ENCODE data around the gene TSC22D1.

TSC22D1 gene

DNA sequence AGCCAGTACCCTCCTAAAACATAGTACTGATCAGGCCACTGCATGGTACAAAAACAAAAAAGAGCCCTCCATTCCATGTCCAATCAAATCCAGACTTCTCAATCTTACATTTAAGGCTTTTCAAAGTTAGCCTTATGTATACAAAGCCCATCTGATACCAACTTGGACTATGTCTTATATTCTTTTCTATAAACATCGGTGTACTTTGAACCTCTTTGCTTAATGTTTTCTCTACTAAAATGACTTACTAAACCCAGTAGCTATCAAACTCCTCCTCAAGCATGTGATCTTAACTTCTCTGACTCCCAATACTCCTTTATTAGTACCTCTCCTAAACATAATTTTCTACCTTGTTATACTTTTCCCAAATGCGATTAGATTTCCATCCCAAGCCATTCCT, 14.8 kb downstream of the TSC22D1 start:
- TF ChIP-seq, protein P1, sequence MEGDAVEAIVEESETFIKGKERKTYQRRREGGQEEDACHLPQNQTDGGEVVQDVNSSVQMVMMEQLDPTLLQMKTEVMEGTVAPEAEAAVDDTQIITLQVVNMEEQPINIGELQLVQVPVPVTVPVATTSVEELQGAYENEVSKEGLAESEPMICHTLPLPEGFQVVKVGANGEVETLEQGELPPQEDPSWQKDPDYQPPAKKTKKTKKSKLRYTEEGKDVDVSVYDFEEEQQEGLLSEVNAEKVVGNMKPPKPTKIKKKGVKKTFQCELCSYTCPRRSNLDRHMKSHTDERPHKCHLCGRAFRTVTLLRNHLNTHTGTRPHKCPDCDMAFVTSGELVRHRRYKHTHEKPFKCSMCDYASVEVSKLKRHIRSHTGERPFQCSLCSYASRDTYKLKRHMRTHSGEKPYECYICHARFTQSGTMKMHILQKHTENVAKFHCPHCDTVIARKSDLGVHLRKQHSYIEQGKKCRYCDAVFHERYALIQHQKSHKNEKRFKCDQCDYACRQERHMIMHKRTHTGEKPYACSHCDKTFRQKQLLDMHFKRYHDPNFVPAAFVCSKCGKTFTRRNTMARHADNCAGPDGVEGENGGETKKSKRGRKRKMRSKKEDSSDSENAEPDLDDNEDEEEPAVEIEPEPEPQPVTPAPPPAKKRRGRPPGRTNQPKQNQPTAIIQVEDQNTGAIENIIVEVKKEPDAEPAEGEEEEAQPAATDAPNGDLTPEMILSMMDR (IDR thresholded peaks at IDR 0.05; ENCODE audit: insufficient read depth, low read length, missing control alignments): no peak
- H3K4me3 ChIP-seq (ENCODE audit: low read depth, low read length): no peak overlapping the region
- ChIA-PET POLR2A (no interaction called here), CTCF (interaction anchor here (2.3 kb wide), 1 partner anchor 12 kb away, joined by 11 read pairs; no protein-coding TSS in a partner anchor)
- no peak for DNase-seq (ENCODE audit: low read depth, low spot score)

DNA sequence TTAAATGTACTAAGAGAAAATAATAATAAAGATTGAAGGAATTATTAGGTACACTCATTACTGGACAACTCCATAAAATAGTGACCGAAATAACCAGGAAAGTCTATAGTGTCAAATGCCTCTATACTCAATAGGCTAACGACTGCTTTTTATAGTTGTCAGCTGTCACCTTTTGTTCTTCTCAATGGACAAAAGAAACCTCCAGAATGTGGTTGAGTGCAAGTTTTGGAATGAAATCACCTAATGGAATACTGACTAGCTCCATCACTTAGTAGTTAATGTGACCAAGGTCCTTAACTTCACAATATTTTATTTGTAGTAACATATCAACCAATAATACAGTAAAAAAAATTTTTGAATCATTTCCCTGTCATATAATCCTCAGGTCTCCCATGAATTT, 18.1 kb downstream of the TSC22D1 start:
- no peak overlapping the region for H3K4me3 ChIP-seq (ENCODE audit: low read depth, low read length)
- TF ChIP-seq, protein P1 (IDR thresholded peaks at IDR 0.05; ENCODE audit: insufficient read depth, low read length, missing control alignments): no peak
- DNase-seq (ENCODE audit: low read depth, low spot score): no peak
- ChIA-PET CTCF (interaction anchor here (1.3 kb wide), 1 partner anchor 74 kb away, joined by 6 read pairs; no protein-coding TSS in a partner anchor), POLR2A (no interaction called here)

DNA sequence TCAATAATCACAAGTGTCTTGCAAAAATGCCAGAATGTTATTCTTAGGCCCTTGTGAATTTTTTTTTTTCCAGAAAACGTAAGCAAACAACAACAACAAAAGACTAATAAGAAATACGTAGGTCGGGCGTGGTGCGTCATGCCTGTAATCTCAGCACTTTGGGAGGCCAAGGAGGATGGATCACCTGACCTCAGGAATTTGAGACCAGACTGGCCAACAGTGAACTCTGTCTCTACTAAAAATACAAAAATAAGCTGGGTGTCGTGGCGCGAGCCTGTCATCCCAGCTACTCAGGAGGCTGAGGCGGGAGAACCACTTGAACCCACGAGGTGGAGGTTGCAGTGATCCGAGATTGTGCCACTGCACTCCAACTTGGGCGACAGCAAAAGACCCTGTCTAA, 20.9 kb downstream of the TSC22D1 start:
- TF ChIP-seq, protein P1 (IDR thresholded peaks at IDR 0.05; ENCODE audit: insufficient read depth, low read length, missing control alignments): no peak
- ChIA-PET POLR2A (no interaction called here), CTCF (interaction anchor here (0.8 kb wide), 1 partner anchor 418 kb away, joined by 3 read pairs; no protein-coding TSS in a partner anchor)
- no peak overlapping the region for H3K4me3 ChIP-seq (ENCODE audit: low read depth, low read length)
- no peak for DNase-seq (ENCODE audit: low read depth, low spot score)

DNA sequence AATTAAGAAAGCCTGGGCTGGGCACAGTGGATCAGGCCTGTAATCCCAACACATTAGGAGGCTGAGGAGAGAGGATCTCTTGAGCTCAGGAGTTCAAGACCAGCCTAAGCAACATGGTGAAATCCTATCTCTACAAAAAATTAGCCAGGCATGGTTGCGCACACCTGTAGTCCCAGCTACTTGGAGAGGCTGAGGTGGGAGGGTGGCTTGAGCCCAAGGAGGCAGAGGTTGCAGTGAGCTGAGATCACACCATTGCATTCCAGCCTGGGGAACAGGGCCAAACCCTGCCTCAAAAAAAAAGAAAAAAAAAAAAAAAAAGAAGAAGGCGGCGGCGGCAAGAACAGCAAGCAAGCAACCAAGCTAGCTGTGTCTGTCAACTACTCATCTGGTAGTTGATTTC, 26.7 kb downstream of the TSC22D1 start:
- no peak overlapping the region for H3K4me3 ChIP-seq (ENCODE audit: low read depth, low read length)
- DNase-seq (ENCODE audit: low read depth, low spot score): no peak
- ChIA-PET CTCF (interaction anchor here (1.5 to 2.4 kb wide), 2 partner anchors 11 to 25 kb away, joined by 5 to 8 read pairs; no protein-coding TSS in a partner anchor), POLR2A (no interaction called here)
- TF ChIP-seq, protein P1 (IDR thresholded peaks at IDR 0.05; ENCODE audit: insufficient read depth, low read length, missing control alignments): no peak

DNA sequence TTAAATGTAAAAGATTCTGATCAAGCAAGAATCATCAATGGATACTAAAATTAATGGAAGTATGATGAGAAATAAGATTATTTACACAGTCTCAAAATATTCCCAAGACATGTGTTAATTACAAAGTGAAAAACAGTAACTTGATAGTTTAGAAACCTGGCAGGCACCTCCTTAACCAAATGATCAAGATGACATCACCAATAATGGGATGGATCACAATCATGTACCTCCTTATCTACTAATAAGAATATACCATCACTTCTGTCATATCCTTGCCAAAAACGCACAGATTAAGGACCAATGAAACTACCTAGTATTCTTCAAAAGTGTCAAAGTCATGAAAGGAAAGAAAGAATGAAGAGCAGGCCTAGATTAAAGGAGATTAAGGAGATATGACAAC, 30.0 kb downstream of the TSC22D1 start:
- TF ChIP-seq, protein P1 (IDR thresholded peaks at IDR 0.05; ENCODE audit: insufficient read depth, low read length, missing control alignments): no peak
- no peak overlapping the region for H3K4me3 ChIP-seq (ENCODE audit: low read depth, low read length)
- ChIA-PET POLR2A (no interaction called here), CTCF (no interaction called here)
- no peak for DNase-seq (ENCODE audit: low read depth, low spot score)

DNA sequence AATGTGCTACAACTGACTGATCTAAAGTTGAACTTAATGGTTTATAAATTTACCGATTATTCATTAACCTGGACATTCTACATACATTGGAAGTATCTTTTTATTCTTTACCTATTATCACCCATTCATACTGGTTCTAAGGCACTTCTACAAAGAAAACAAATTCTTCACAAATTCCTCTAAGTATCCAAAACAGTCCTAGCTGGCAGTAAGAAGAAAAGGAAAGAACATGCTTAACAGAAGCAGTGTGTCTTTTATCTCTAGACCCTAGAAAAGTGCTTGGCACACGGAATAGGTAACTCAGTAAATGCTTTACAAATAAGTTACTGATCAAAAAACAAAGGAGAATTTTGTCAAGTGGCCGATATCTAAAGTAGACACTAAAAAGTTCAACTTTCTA, 32.8 kb downstream of the TSC22D1 start:
- no peak overlapping the region for H3K4me3 ChIP-seq (ENCODE audit: low read depth, low read length)
- ChIA-PET POLR2A (no interaction called here), CTCF (interaction anchor here (0.9 to 2.7 kb wide), 3 partner anchors 20 to 427 kb away, joined by 3 to 11 read pairs (median 3); no protein-coding TSS in a partner anchor)
- no peak for DNase-seq (ENCODE audit: low read depth, low spot score)
- TF ChIP-seq, protein P1 (IDR thresholded peaks at IDR 0.05; ENCODE audit: insufficient read depth, low read length, missing control alignments): no peak

Data from AG04449 (cell line).